Fibroblast of peridontal ligament (primary cell): ENCODE results near the gene LPP.
"Not testable (repeated sequence)": the region's sequence is repeated elsewhere in the genome, so short reads cannot be mapped to it uniquely, and the experiment has no call there.

Experiments used
- DNase-seq: peaks from one replicate; pipeline ENCODE4 v3.0.0-alpha.2; 2010; ENCODE audit errors: extremely low read depth

The LPP gene

DNA sequence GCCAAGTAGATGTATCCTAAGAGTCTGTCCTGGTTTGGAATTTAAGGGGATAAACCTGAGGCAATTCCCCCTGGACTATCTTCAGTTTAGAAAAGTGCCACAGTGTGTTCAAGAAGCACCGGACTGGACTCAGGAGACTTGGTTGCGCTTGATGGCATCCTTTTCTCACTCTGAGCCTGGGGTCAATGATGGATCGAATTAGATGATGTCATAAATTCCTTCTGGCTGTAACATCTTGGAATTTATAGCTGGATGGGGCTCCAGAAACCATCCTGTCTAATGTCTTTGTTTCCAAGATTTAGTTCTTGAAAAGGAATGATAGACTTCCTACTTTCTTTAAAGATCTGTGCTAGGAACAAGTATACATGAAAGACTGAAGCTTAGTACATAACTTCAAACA lies 280.6 kb downstream of the LPP start:
- peak; percentile 45 for DNase-seq

DNA sequence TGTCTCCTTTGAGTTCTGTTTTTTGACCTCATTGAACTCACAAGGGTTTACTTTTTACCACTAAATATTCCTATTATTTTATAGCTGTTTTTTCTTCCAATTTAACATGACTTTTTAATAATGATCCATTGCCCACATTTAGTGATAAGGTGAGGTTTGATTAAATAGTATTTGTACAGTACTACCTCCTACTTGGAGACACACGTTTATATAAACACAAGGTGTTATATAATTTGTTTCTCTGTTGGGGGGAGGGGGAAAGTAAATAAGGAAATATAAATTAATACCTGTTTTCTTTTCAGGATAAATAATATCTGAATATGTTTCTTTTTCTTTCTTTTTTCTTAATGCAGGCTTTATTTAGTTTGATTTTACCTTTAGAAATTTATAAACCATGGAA lies 281.3 kb downstream of the LPP start:
- no peak for DNase-seq

DNA sequence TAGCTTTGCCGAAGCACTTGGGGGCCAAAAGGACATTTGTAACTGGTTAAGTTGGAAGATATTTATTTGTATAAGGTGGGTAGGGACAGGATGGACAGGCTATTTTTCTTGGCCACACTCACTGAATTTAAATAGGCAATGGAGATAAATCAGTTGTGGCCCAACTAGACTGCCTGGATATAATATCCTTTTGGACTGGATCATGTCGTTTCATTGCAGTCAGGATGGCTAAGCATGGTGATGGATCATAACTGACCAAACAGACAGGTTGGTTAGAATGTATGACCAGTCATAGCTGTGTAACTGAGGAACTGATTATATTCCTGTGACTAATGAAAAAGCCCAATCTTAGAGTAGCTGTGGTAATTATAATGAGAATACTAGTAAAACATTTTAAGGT lies 284.0 kb downstream of the LPP start:
- no peak for DNase-seq

DNA sequence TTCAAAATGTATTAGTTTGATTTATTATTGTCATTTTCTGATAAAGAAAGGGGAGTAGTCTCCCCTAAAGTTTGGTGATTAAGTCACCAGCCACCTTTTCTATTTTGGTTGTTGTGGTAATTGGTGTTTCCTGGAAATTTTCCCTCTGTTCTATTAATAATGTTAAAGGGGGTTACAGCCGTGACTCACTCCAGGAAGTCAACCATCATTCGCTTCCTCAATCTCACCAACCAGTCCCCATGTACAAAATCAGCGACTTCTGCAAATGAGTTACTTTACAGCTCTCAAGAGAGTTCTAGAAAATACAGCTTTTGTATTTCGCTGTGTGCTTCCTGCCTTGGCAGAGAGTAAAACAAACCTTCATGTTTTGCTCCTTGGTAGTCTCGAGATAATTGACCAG lies 285.1 kb downstream of the LPP start:
- DNase-seq, result no peak

DNA sequence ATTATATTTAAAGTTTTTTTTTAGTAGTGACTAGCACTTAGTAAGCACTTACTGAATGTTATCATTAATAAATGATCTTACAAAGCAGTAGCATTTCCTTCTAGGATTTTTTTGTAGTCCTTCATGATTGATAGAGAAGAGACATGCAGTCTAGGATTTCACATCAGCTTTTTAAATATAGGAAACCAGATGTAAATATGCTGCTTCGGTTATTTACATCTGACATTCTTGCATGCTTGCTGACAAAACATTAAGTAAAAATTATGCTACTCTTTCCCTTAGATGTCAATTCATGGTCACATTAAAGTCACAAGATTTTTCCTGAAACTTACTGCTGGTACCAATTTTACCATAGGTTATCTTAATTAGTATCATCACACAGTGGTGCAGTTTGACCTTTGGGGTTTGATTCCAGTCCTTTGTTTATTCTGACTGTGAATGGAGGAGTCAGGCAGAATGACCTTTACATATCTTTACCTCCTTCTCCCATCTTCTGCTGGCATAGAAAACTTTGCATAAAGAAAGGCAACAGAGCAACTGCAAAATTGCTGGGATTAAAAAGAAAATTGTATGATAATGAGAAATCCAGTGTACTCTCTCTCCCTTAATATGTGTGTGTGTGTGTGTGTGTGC lies 286.5 kb downstream of the LPP start:
- peak; percentile 26 for DNase-seq

DNA sequence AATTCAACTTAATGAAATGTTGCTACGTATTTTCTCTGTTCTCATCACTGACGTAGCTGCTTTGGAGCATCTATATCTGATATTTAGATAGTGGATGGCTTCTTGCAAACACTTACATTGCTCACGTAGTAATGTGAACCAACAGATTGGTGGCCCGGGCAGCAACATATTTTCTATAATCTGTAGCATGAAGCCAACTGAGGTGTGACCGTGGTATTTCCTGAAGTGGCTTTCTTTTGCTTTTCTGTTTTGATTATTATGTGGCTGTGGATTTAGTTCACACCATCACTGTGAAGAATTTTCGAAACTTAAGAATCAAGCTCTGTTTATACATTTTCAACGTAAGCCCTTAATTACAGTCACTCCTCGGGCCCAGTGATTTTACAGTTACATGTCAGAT lies 288.5 kb downstream of the LPP start:
- DNase-seq, result no peak

DNA sequence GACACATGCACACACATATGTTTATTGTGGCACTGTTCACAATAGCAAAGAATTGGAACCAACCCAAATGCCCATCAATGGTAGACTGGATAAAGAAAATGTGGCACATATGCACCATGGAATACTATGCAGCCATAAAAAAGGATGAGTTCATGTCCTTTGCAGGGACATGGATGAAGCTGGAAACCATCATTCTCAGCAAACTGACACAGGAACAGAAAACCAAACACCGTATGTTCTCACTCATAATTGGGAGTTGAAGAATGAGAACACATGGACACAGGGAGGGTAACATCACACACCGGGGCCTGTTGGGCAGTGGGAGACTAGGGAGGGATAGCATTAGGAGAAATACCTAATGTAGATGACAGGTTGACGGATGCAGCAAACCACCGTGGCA lies 291.2 kb downstream of the LPP start:
- not testable (repeated sequence) for DNase-seq

DNA sequence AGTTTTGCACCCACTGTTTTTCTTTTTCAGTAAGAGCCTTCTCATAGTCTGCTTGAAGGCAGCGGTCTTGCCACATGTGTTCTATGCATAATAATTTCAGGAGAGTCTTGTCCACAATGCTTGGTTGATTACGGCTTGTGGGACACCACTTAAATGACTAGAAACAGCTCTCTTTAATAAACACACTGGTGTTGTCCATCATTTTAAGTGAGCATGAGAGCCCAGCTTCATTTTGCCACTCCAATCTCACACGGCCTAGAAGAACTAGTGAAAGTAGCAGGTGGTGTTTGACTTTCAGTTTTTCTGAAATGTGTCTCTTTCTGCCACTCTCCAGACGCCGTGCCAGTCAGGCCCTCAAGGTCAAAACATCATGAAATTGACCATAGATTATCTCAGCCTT lies 292.1 kb downstream of the LPP start:
- DNase-seq, result no peak

DNA sequence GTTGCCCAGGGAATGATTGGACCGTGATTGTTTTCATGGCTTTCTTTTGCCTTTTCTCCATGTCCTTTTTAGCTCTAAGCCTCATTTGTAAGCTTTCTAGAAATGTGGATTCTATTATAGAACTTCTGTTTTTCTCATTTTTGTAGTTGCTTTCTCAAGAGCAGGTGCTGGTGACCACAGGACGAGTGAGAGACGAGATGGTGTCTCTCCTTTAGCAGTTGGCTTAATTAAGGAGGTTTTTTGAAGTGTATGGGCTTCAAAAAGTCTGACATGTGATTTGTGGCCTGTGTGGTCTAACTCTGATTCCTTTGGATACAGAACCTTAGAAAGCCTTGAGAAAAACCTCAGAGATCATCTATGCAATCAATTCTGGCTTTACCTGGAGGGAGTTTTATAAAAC lies 292.8 kb downstream of the LPP start:
- DNase-seq, result no peak

DNA sequence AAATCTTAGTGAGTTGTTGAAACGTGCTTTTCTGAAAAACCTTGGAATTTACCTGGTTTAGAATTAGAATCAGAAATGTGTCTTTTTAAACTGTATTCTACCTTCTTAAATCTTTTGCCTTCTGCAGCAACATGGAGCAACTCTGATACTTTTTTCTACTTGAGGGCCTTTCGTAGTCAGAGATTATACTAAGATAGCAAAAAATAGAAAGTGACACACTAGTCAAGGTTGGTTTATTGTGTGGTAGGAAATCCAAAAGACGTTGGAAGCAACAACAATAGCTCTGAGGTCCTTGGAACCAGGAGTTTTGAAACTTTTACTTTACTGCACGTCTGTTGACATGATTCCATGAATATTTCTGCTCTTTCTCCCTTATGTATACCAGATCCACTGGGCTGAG lies 294.9 kb downstream of the LPP start:
- DNase-seq, result no peak

DNA sequence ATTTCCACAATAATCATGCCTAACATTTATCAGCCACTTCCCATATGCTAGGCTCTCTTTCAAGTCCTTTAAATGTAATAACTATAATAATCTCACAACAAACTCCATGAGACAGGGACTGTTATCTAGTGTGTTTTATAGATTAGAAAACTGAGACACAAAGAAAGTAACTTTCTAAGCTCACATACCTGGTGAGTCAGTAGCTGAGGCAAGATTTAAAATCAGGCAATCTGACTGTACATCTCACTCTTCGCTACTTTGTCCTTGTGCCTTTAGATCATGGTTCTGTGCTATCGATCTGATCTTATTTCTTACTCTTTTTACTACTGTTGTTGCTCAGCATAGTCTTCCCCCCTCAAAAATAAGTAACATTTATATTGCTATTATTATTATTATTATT lies 295.5 kb downstream of the LPP start:
- no peak for DNase-seq

DNA sequence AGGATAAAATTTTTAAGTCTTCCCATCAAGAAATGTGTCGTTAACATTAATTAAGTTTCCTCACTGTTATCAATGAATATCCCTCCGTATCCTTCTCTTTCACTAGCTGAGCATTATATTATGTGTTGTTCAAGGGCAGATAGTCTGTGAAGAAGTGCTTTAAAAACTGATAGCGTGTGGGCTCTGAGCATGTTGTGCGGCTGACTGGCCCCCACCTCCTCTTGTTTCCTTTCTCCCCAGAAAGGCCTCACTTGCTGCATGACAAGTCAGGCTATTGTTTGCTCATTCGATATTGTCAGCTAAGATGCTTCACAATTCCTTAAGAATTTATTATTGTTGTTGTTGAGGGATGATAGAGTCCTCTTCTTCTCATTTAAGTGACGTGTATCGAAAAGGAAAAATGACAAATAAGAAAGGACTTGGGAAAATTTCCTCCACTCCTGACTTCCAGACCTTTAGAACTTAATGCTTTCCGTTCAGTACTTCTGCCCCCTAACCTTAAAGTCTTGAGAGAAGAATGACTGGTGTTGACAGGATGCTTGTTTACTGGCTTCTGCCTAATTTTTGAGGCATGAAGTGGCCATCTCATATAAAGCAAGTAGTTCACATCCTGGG lies 298.3 kb downstream of the LPP start:
- no peak for DNase-seq

DNA sequence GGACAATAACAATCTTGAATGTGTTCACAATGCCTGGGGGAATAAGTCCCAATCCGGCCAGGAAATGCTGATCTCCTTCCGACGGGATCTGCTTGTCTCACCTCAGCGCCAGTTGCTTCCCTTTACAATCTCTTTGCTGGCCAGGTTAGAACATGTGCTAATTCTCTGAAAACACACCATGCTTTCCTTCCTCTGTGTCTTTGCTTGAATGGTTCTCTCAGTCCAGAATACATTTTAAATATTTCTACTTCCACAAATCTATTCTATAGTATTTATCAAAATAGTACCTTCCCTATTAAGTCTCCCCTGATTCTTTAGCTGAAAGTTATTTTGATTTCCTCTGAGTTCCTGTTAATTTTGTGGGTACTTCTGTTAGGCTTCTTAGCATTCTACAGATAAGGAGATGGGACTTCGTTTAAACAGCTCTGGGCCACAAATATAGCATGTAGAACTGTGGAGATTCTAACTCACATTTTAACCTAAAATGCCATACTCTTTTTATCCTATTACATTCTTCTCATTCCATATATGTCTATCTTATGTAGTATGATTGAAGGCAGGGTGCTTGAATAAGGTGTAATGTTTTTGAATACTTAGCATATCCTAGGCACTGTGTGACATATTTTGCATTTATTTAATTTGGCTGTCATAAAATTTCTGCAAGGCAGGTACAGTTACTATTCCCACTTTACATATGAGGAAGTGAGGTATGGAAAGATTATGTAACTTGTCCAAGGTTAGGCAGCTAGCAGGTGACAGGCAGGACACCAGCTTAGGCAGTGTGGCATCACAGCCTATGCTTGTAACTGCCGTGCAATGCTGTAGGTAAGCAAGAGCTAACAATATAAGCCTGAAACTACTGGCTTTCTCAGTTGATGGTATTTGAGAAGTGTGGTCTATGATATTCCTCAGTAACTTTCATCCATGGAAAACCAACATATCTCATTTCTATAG lies 299.8 kb downstream of the LPP start:
- DNase-seq, result no peak

DNA sequence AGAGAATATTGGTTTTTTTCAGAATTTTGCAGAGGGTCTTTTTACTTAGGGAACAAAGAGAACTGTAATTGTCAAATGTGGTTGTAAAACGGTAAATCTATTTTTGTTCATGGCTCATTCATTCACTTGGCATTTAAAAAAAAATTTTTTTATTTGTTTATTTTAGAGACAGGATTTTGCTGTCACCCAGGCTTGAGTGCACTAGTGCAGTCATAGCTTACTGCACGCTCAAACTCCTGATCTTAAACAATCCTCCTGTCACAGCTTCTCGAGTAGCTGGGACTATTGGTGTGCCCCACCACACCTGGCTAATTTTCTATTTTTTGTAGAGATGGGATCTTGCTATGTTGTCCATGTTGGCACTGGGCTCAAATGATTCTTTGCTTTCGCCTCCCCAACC lies 301.8 kb downstream of the LPP start:
- no peak for DNase-seq

DNA sequence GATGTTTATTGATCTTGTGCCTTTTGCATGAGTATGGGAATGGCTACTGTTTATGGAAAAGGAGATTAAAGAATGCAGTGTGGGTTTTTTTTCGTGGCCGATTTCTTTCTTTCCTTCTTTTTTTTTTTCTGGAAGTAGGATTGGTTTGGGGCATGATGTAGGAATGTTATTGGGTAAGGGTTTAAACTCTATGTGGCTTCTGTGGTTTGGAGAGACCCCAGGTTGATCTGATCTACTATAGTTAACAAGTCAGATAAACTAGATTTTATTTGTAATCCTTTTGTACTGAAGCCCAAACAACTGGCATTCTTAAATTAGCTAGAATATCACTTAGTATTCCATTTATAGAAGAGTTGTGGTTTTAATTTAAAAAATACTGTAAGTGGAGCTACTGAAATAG lies 304.8 kb downstream of the LPP start:
- peak; percentile 94 for DNase-seq

DNA sequence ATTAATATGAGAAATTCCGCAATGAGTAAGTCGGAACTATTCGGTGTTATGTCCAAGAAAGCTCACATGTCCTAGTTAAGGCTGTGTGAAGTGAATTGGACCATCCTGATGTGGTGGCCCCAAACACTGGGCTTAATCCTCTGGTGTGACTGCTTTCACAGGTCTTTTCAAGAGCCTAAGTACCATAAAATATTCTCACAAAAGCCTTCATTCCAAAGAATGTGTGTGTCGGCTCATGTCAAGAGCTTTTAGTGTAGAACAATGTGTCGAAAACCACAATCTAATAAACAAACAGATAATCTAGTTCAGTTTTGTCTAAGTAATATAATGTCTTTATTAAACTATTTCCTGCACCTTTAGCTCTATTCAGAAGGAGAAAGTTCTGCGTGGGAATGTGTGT lies 311.4 kb downstream of the LPP start:
- DNase-seq, result no peak

DNA sequence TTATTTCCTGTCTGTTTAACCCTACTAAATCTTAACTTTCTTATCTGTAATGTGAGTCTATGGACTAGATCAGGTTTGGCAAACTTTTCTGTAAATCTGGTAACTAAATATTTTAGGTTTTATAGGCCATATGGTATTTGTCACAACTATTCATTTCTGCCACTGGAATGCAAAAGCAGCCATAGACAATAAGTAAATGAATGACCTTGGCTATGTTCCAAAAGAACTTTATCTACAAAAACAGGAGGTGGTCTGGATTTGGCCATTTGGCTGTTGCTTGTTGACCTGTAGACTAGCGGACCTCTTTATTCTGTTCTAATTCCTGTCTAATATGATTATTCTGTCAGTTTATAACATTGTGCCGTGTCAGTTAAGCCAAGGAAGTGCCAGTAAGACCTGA lies 314.2 kb downstream of the LPP start:
- DNase-seq, result no peak

DNA sequence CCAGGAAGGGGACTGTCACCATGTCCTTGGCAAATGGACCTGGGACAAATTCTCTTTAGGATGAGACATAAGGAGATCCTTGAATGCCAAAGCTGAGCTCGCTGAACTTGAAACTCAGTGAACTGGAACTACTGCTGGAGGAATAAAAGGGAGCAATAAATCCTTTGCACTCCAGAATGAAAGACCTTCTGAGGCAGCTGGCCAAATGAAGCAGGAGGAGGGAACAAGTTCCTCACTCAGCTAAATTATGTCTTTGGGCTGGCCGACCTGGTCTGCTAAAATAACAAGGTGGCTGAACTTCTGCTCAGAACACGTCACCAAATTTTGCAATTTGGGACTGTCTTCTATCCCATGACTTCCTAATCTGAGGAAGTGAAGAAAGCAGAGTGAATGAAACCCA lies 314.7 kb downstream of the LPP start:
- DNase-seq, result peak; percentile 59

DNA sequence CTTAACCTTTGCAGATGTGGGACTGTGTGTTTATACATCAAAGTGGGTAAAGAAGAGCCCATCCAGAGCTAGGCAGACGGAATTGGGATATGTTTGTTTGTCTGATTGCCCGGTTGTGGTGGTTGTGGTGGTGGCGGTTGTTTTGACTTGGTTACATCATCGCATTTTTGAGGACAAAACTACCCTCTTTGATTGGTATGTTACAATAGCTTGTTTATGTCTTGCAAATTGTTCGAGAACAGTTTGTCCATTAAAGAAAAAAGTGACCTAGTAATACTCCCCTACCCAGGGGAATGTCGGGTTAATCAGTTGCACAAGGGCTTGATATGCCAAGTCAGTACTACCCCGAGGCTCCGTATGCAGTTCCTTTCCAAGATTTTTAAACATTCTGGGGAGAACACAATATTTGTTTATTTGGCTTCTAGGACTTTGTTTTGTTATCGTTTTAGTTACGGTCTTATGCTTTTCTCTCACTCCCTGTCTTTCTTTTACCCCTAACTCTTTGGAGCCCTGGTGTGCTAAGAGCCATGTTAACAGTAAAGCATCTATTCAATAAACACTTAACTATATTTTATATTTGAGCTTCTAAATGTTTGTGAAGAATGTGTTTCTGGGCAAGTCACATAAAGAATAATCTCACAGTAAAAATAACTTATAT lies 315.4 kb downstream of the LPP start:
- peak; percentile 91 for DNase-seq

DNA sequence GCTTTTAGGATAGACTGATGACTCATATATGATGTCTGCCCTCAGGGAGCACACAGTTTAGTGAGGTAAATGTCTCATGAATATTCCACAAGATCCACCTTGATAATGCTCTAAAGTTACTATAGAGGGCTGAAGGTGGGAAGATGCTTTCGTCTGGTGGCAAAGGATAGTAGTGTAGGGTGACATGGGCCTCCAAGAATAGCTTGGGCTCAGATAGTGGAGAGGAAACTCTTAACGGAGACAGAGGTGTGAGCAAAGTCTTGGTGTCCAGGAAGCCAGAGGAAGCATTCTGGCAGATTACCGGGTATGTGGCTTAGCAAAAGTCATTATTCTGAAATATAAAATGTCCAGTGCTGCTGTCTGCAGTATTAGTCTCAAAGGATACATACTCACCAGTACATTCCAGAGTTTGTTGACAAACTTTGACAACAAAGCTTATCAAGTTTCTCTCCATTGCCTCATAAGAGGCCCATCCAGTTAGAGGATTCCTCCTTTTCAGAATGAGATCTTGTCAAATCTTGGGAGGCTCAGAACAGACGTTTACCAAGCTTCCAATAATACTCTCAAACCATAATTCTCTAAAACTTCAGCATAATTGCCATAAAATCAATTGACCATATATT lies 316.7 kb downstream of the LPP start:
- no peak for DNase-seq

DNA sequence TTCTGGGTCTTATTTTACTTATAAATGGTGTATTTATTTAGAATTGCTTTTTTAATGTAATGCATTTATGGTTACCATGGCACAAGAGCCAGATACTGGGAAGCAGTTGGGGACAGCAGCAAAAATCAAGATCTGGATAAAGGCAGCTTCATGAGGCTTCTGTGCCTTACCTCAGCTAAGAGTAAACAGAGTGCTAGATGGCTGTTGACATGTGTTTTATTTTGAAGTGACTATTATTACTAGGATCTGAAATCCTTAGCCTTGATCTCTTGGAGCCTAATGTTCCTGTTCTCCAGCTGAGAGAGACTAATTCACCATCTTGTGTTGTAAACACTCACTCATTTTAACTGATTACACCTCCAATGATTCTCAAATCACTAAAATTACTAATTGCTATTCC lies 317.8 kb downstream of the LPP start:
- no peak for DNase-seq

DNA sequence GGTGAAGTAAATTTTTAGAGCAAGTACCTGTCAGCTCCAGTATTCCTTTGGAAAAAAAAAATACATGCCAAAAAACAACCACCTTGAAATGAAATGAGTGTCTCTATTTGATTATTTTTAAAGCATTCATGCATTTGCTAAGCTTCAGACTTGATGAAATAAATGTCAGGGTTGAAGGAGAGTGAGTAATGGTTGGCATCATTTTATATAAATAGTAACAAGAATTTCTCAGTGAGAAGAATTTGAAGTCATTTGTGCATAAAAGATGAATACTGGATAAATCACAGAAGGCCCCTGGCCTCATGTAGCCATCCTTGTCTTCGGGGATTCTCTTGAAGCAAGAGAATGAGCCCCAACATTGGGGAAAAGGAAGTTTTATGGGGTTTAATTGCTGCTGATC lies 318.4 kb downstream of the LPP start:
- peak; percentile 83 for DNase-seq
